Endothelial cell of umbilical vein (primary cell): ENCODE measurements around the gene LSP1. TPM values are rescaled to one million over a fixed set of nuclear protein-coding genes. Genes with fewer than 3 reads are reported as not detected.

ENCODE experiments used
- BruUV-seq: library from RNA; stranded (reverse); fragments of 400-500 nt; replicated peaks from 2 replicates; lab custom pipeline; 2021; lab: Mats Ljungman, UMichigan
- CTCF ChIA-PET: fragments of 300-600, 350-600 bp; sonication (Branson Sonifier 250); formaldehyde crosslinking; loops from one replicate; lab custom pipeline; 2021; ENCODE audit warnings: antibody characterized with exemption, inconsistent platforms; lab: Charles Lee
- POLR2A ChIA-PET: fragments of 300-600, 350-600 bp; sonication (Branson Sonifier 250); formaldehyde crosslinking; loops from one replicate; lab custom pipeline; 2021; ENCODE audit warnings: antibody characterized with exemption, inconsistent platforms; lab: Charles Lee
- DNase-seq: peaks from one replicate; pipeline ENCODE4 v3.0.0-alpha.2; 2011; ENCODE audit warnings: low read depth, low spot score
- FAIRE-seq: peaks from 2 replicates; lab custom pipeline; 2011; peaks lifted over from hg19 to GRCh38; lab: Jason Lieb, UNC
- H2AFZ ChIP-seq: 2 replicates; pipeline ENCODE4 v1.6.0; 2012; ENCODE audit warnings: low read depth, low read length, control low read depth, inconsistent platforms
- H3K27ac ChIP-seq: 2 replicates; pipeline ENCODE4 v1.5.1; 2011; ENCODE audit warnings: low read depth, mild to moderate bottlenecking, control low read depth, low read length, moderate library complexity; ENCODE audit not compliant: insufficient read depth
- H3K27me3 ChIP-seq, 2 experiments: 2 replicates each; pipeline versions ENCODE4 v1.6.0 to v1.6.1; 2011; ENCODE audit warnings: low read length in 2 of 2, mixed read lengths in 1 of 2; ENCODE audit not compliant: control insufficient read depth in 2 of 2, insufficient read depth in 2 of 2
- H3K36me3 ChIP-seq, 2 experiments: 2 replicates in 1 of 2; 3 replicates in 1 of 2; pipeline ENCODE4 v1.5.1; 2011; ENCODE audit warnings: low read length in 2 of 2, mild to moderate bottlenecking in 1 of 2, moderate library complexity in 1 of 2; ENCODE audit not compliant: control insufficient read depth in 2 of 2, insufficient read depth in 2 of 2; ENCODE audit errors: extremely low read depth in 1 of 2
- H3K4me1 ChIP-seq: 3 replicates; pipeline ENCODE4 v1.5.1; 2011; ENCODE audit warnings: mild to moderate bottlenecking, low read length; ENCODE audit not compliant: control insufficient read depth, insufficient read depth; ENCODE audit errors: extremely low read depth
- H3K4me2 ChIP-seq: 2 replicates; pipeline ENCODE4 v1.6.1; 2011; ENCODE audit warnings: low read length, control low read depth, mixed read lengths; ENCODE audit not compliant: insufficient read depth
- H3K4me3 ChIP-seq, 3 experiments: fragments of 200-600 bp in 1 of 3; sonication (generic), shearing (Covaris generic) in 1 of 3; replicated peaks in 1 of 3; 2 replicates each; pipeline ENCODE4 v1.5.1; 2011 to 2016; ENCODE audit warnings: control low read depth in 3 of 3, low read length in 3 of 3, mild to moderate bottlenecking in 2 of 3, inconsistent platforms in 1 of 3, low read depth in 1 of 3, moderate library complexity in 1 of 3; ENCODE audit not compliant: insufficient read depth in 1 of 3
- H3K79me2 ChIP-seq: 2 replicates; pipeline ENCODE4 v1.6.0; 2012; ENCODE audit warnings: low read length, inconsistent platforms; ENCODE audit not compliant: control insufficient read depth, insufficient read depth
- H3K9ac ChIP-seq: replicated peaks from 2 replicates; pipeline ENCODE3; 2011; ENCODE audit warnings: low read length, control low read depth; ENCODE audit not compliant: insufficient read depth; ENCODE audit errors: extremely low read depth
- H3K9me1 ChIP-seq: replicated peaks from 3 replicates; pipeline ENCODE4 v1.6.0; 2011; ENCODE audit warnings: mild to moderate bottlenecking, low read length; ENCODE audit not compliant: control insufficient read depth, insufficient read depth; ENCODE audit errors: extremely low read depth
- H3K9me3 ChIP-seq: replicated peaks from 2 replicates; pipeline ENCODE4 v1.5.1; 2012; ENCODE audit warnings: low read length, inconsistent platforms; ENCODE audit not compliant: control insufficient read depth, insufficient read depth
- H4K20me1 ChIP-seq: replicated peaks from 2 replicates; pipeline ENCODE3; 2011; ENCODE audit warnings: mild to moderate bottlenecking, low read length; ENCODE audit not compliant: control insufficient read depth, insufficient read depth; ENCODE audit errors: extremely low read depth
- CTCF ChIP-seq, 2 donors: IDR thresholded peaks; 1 replicate in 1 of 2; 2 replicates in 1 of 2; pipeline ENCODE4 v1.5.1; 2011; ENCODE audit warnings: low read length in 2 of 2, mild to moderate bottlenecking in 2 of 2, moderate library complexity in 2 of 2, control low read depth in 1 of 2, inconsistent platforms in 1 of 2, low read depth in 1 of 2; ENCODE audit not compliant: insufficient read depth in 1 of 2; ENCODE audit errors: extremely low read depth in 1 of 2
- EZH2 ChIP-seq: IDR thresholded peaks from 2 replicates; pipeline ENCODE4 v1.6.1; 2012; ENCODE audit warnings: borderline replicate concordance, low read depth, mild to moderate bottlenecking, moderate library complexity, low read length, inconsistent platforms; ENCODE audit not compliant: severe bottlenecking
- FOS ChIP-seq: IDR thresholded peaks from 2 replicates; pipeline ENCODE4 v1.6.1; 2011; ENCODE audit warnings: mild to moderate bottlenecking, low read length, moderate library complexity, borderline replicate concordance; ENCODE audit not compliant: insufficient read depth
- GATA2 ChIP-seq: IDR thresholded peaks from 2 replicates; pipeline ENCODE4 v1.7.0; 2011; ENCODE audit warnings: low read depth, mild to moderate bottlenecking, moderate library complexity, mixed read lengths, low read length; ENCODE audit not compliant: insufficient read length, insufficient read depth
- JUN ChIP-seq: IDR thresholded peaks from 2 replicates; pipeline ENCODE4 v1.6.1; 2011; ENCODE audit warnings: borderline replicate concordance, low read depth; ENCODE audit not compliant: insufficient read length, insufficient read depth
- MAX ChIP-seq: IDR thresholded peaks from 2 replicates; pipeline ENCODE4 v1.6.1; 2011; ENCODE audit not compliant: insufficient read depth, insufficient read length
- MYC ChIP-seq: IDR thresholded peaks from one replicate; pipeline ENCODE4 v1.6.1; 2011; ENCODE audit warnings: mild to moderate bottlenecking, low read depth, low read length
- POLR2A ChIP-seq: IDR thresholded peaks from 2 replicates; pipeline ENCODE4 v1.6.1; 2012; ENCODE audit warnings: low read depth, mild to moderate bottlenecking, control low read depth, low read length
- POLR2AphosphoS5 ChIP-seq: IDR thresholded peaks from 2 replicates; pipeline ENCODE4 v1.6.1; 2012; ENCODE audit warnings: low read depth, mild to moderate bottlenecking, control low read depth, low read length, moderate library complexity; ENCODE audit not compliant: insufficient read depth
- dilution Hi-C: fragments of 300-500 bp; cut with MboI; formaldehyde crosslinking; loops from one replicate; pipeline ENCODE4 v1.15.0; 2019; ENCODE audit warnings: low sequenced_read_pairs; ENCODE audit not compliant: extremely low pct_ligation_motif_present
- intact Hi-C: fragments of 100-400 bp; cut with micrococcal nuclease; formaldehyde crosslinking; loops from one replicate; pipeline ENCODE4 v1.10.0; 2022
- polyA plus RNA-seq, 4 experiments: library from polyadenylated mRNA; depleted of rRNA in 3 of 4; stranded (reverse) in 3 of 4; unstranded in 1 of 4; fragments of >200 nt; gene quantifications; 2 replicates each; pipeline versions ENCODE4 v1.2.1 to v1.2.3, GENCODE V29; 2011 to 2012; ENCODE audit warnings: missing spikeins in 1 of 4
- total RNA-seq: library from RNA; stranded (reverse); gene quantifications from 2 replicates; pipeline ENCODE4 v1.2.3, GENCODE V29; 2021

LSP1 gene
- total and polyA plus RNA-seq, 2 donors (not counting 3 experiments of a cell fraction or from before 2014, with no cell fraction given) = not detected

- Histone ChIP-seq H3K9me1 (no peaks in the 10 kb centered on the region), H3K79me2 (no peaks in the 10 kb centered on the region), H3K4me2 (no peak overlapping the region), H4K20me1 (no peaks in the 10 kb centered on the region), H3K4me3 (no peak overlapping the region), H3K9ac (no peak overlapping the region), H3K27ac (no peak overlapping the region), H2AFZ (no peak overlapping the region), H3K9me3 (no peaks in the 10 kb centered on the region), H3K27me3 (peaks cover 0 to 3% of the 10 kb centered on the region in 2 experiments), H3K4me1 (no peaks in the 10 kb centered on the region), H3K36me3 (no peaks in the 10 kb centered on the region)
- TF ChIP-seq EZH2 (no peak), JUN (no peak), POLR2A (no peak), POLR2AphosphoS5 (no peak), GATA2 (no peak), CTCF (IDR thresholded peaks at IDR 0.05; ENCODE audit: extremely low read depth in 1 of 2, insufficient read depth in 1 of 2, low read depth in 1 of 2, low read length in 2 of 2) (no peak), MAX (no peak), FOS (no peak), MYC (no peak)
- intact Hi-C loops (no loop called here), dilution Hi-C loops (no loop called here)
- POLR2A ChIA-PET = no interaction called here
- no peak for FAIRE-seq
- no TSS peak for BruUV-seq
- no peak for DNase-seq
- CTCF ChIA-PET = interaction anchor here (1.8 kb wide), 1 partner anchor 119 kb away, joined by 4 read pairs; no protein-coding TSS in a partner anchor
Measured at GRCh38 chr11:1812274-1812673, 40.6 kb upstream of the LSP1 start.
